IMR-90 (cell line): ENCODE results near the gene MYBPHL. TPM values are rescaled to one million over a fixed set of nuclear protein-coding genes. Genes with fewer than 3 reads are reported as not detected.

ENCODE experiments used
- ATAC-seq: fragments of 200-7000 bp; cut with Tn5 transposase; 2 replicates; pipeline ENCODE4 v1.9.1; 2020; ENCODE audit warnings: low read depth, mild to moderate bottlenecking, moderate library complexity
- BruUV-seq: library from RNA; stranded (reverse); fragments of 400-500 nt; replicated peaks from 2 replicates; lab custom pipeline; 2021; lab: Mats Ljungman, UMichigan
- CTCF ChIA-PET: fragments of 300-600 bp; formaldehyde crosslinking; extraction: SDS; loops from one replicate; lab custom pipeline; 2021; ENCODE audit warnings: antibody characterized with exemption; lab: Yijun Ruan, JAX
- POLR2A ChIA-PET: fragments of 300-600 bp; sonication (Branson Sonifier 250); formaldehyde crosslinking; loops from one replicate; lab custom pipeline; 2022; ENCODE audit warnings: antibody characterized with exemption; ENCODE audit not compliant: unreplicated experiment; lab: Charles Lee
- DNase-seq: peaks from one replicate; pipeline ENCODE4 v3.0.0; 2013
- H2AFZ ChIP-seq: replicated peaks from 2 replicates; pipeline ENCODE3; 2013; ENCODE audit warnings: low read length, mild to moderate bottlenecking; ENCODE audit not compliant: poor library complexity
- H2AK5ac ChIP-seq: 2 replicates; pipeline ENCODE4 v1.6.1; 2013; ENCODE audit warnings: low read depth, low read length, inconsistent platforms
- H2AK9ac ChIP-seq: replicated peaks from 2 replicates; pipeline ENCODE3; 2013; ENCODE audit warnings: mild to moderate bottlenecking, low read depth, low read length, moderate library complexity; ENCODE audit not compliant: poor library complexity
- H2BK120ac ChIP-seq: 2 replicates; pipeline ENCODE4 v1.6.1; 2013; ENCODE audit warnings: low read depth, low read length, inconsistent platforms
- H2BK15ac ChIP-seq: 3 replicates; pipeline ENCODE4 v1.6.1; 2013; ENCODE audit warnings: low read depth, low read length, inconsistent platforms
- H2BK20ac ChIP-seq: 2 replicates; pipeline ENCODE4 v1.6.1; 2013; ENCODE audit warnings: low read depth, mild to moderate bottlenecking, inconsistent platforms, low read length, moderate library complexity
- H2BK5ac ChIP-seq: 2 replicates; pipeline ENCODE4 v1.6.1; 2013; ENCODE audit warnings: mild to moderate bottlenecking, low read depth, low read length, inconsistent platforms; ENCODE audit not compliant: poor library complexity, severe bottlenecking
- H3K14ac ChIP-seq: replicated peaks from 2 replicates; pipeline ENCODE4 v1.6.1; 2013; ENCODE audit warnings: low read depth, low read length, inconsistent platforms
- H3K18ac ChIP-seq: 2 replicates; pipeline ENCODE4 v1.6.1; 2013; ENCODE audit warnings: low read depth, low read length, control low read depth
- H3K23ac ChIP-seq: 2 replicates; pipeline ENCODE4 v1.6.1; 2013; ENCODE audit warnings: low read depth, low read length, inconsistent platforms
- H3K27ac ChIP-seq: 2 replicates; pipeline ENCODE4 v1.5.1; 2013; ENCODE audit warnings: mild to moderate bottlenecking, control low read depth, low read length; ENCODE audit not compliant: insufficient read depth
- H3K27me3 ChIP-seq: 2 replicates; pipeline ENCODE4 v1.6.1; 2013; ENCODE audit warnings: low read length; ENCODE audit not compliant: control insufficient read depth, insufficient read depth
- H3K36me3 ChIP-seq: 2 replicates; pipeline ENCODE4 v1.6.1; 2013; ENCODE audit warnings: low read length, mixed read lengths; ENCODE audit not compliant: control insufficient read depth, insufficient read depth
- H3K4ac ChIP-seq: 2 replicates; pipeline ENCODE4 v1.6.1; 2013; ENCODE audit warnings: low read depth, low read length, inconsistent platforms
- H3K4me1 ChIP-seq: 2 replicates; pipeline ENCODE4 v1.6.1; 2013; ENCODE audit warnings: low read length, mixed read lengths; ENCODE audit not compliant: control insufficient read depth, insufficient read depth
- H3K4me2 ChIP-seq: 2 replicates; pipeline ENCODE4 v1.6.1; 2013; ENCODE audit warnings: low read depth, mild to moderate bottlenecking, control low read depth, low read length, moderate library complexity
- H3K4me3 ChIP-seq: 2 replicates; pipeline ENCODE4 v1.5.1; 2013; ENCODE audit warnings: low read depth, mild to moderate bottlenecking, control low read depth, low read length, moderate library complexity; ENCODE audit not compliant: insufficient read depth
- H3K56ac ChIP-seq: 2 replicates; pipeline ENCODE4 v1.6.1; 2013; ENCODE audit warnings: low read length, inconsistent platforms; ENCODE audit not compliant: insufficient read depth; ENCODE audit errors: extremely low read depth
- H3K79me1 ChIP-seq, 2 experiments: 2 replicates each; pipeline ENCODE4 v1.6.1; 2013; ENCODE audit warnings: low read length in 2 of 2, inconsistent platforms in 1 of 2, low read depth in 1 of 2
- H3K9ac ChIP-seq: 2 replicates; pipeline ENCODE4 v1.6.1; 2013; ENCODE audit warnings: low read depth, low read length, control low read depth
- H3K9me1 ChIP-seq: 2 replicates; pipeline ENCODE4 v1.6.1; 2013; ENCODE audit warnings: low read length, inconsistent platforms; ENCODE audit not compliant: insufficient read depth
- H3K9me3 ChIP-seq: 2 replicates; pipeline ENCODE4 v1.6.1; 2013; ENCODE audit warnings: low read length; ENCODE audit not compliant: control insufficient read depth, insufficient read depth
- H4K20me1 ChIP-seq: 2 replicates; pipeline ENCODE4 v1.6.1; 2013; ENCODE audit warnings: low read length, inconsistent platforms; ENCODE audit not compliant: insufficient read depth
- H4K5ac ChIP-seq: 2 replicates; pipeline ENCODE4 v1.6.1; 2013; ENCODE audit warnings: mild to moderate bottlenecking, low read depth, low read length, control low read depth
- H4K8ac ChIP-seq, 2 experiments: 2 replicates each; pipeline ENCODE4 v1.6.1; 2013; ENCODE audit warnings: low read depth in 2 of 2, low read length in 2 of 2, control low read depth in 1 of 2, inconsistent platforms in 1 of 2
- H4K91ac ChIP-seq: 2 replicates; pipeline ENCODE4 v1.6.1; 2013; ENCODE audit warnings: low read depth, low read length, inconsistent platforms; ENCODE audit not compliant: insufficient read depth
- BHLHE40 ChIP-seq: fragments of 150-350 bp; IDR thresholded peaks from 2 replicates; pipeline ENCODE4 v1.6.1; 2016; ENCODE audit warnings: mild to moderate bottlenecking, low read depth, low read length
- ELK1 ChIP-seq: fragments of 150-350 bp; IDR thresholded peaks from 2 replicates; pipeline ENCODE4 v1.6.1; 2016; ENCODE audit warnings: low read depth, mild to moderate bottlenecking, low read length, moderate library complexity, borderline replicate concordance
- MAFK ChIP-seq: IDR thresholded peaks from 2 replicates; pipeline ENCODE4 v1.6.1; 2012; ENCODE audit warnings: low read depth, low read length, improper control_type of control experiment
- MAZ ChIP-seq: IDR thresholded peaks from 2 replicates; pipeline ENCODE4 v1.6.1; 2012; ENCODE audit warnings: low read depth, mild to moderate bottlenecking, low read length, improper control_type of control experiment, moderate library complexity, borderline replicate concordance
- MXI1 ChIP-seq: IDR thresholded peaks from 2 replicates; pipeline ENCODE4 v1.6.1; 2012; ENCODE audit warnings: low read depth, mild to moderate bottlenecking, low read length, moderate library complexity, borderline replicate concordance
- RCOR1 ChIP-seq: IDR thresholded peaks from 2 replicates; pipeline ENCODE4 v1.6.1; 2012; ENCODE audit warnings: mild to moderate bottlenecking, low read length, improper control_type of control experiment; ENCODE audit not compliant: insufficient replicate concordance
- RFX5 ChIP-seq: IDR thresholded peaks from 2 replicates; pipeline ENCODE4 v1.8.0; 2012; ENCODE audit warnings: low read depth, mild to moderate bottlenecking, low read length, moderate library complexity
- SMC3 ChIP-seq: fragments of 150-350 bp; IDR thresholded peaks from 2 replicates; pipeline ENCODE4 v1.6.1; 2016; ENCODE audit warnings: low read depth, mild to moderate bottlenecking, antibody characterized with exemption, low read length, moderate library complexity
- WGBS, 2 experiments: methylation state at CpG; one replicate each; pipeline versions ENCODE4 v1.1.5 to v1.1.7; 2013; ENCODE audit warnings: missing lambda C conversion rate in 2 of 2; ENCODE audit not compliant: insufficient read length in 1 of 2; ENCODE audit errors: extremely low coverage in 2 of 2; 5-methylcytosine and 5-hydroxymethylcytosine counted together
- dilution Hi-C: fragments of 300-500 bp; cut with HindIII; formaldehyde crosslinking; loops from one replicate; pipeline ENCODE4 v1.14.3; 2018; ENCODE audit warnings: low sequenced_read_pairs; ENCODE audit not compliant: unreplicated experiment
- in situ Hi-C: fragments of 300-500 bp; cut with MboI; formaldehyde crosslinking; loops from 3 replicates; pipeline ENCODE4 v1.14.3; 2019; ENCODE audit warnings: low sequenced_read_pairs, inconsistent platforms, mixed read lengths
- intact Hi-C: fragments of 100-400 bp; cut with micrococcal nuclease; formaldehyde crosslinking; loops from 2 replicates; pipeline ENCODE4 v1.10.0; 2022
- polyA plus RNA-seq, 3 experiments: library from polyadenylated mRNA; depleted of rRNA; stranded (reverse); fragments of >200 nt; gene quantifications; 2 replicates each; pipeline ENCODE4 v1.2.3, GENCODE V29; 2012; ENCODE audit warnings: low replicate concordance in 1 of 3
- total RNA-seq: library from RNA; depleted of rRNA; stranded (reverse); fragments of >200 nt; gene quantifications from 2 replicates; pipeline ENCODE4 v1.2.3, GENCODE V29; 2012
- TF ChIP-seq, protein P1 (sequence below): conservative IDR thresholded peaks from 2 replicates; pipeline ENCODE4 v1.5.1; 2012; ENCODE audit warnings: mild to moderate bottlenecking, low read depth, low read length, improper control_type of control experiment

The MYBPHL gene
- total and polyA plus RNA-seq, 2 of the 4 experiments (the other 2 are of a cell fraction), result 0.07 TPM; not detected in 1

- Histone ChIP-seq H3K23ac (no peak overlapping the region), H2AK9ac (no peak overlapping the region), H2BK15ac (no peak overlapping the region), H2BK5ac (no peak overlapping the region), H3K4ac (no peak overlapping the region), H3K4me1 (no peaks in the 10 kb centered on the region), H3K27ac (no peak overlapping the region), H3K79me1 (no peaks in the 10 kb centered on the region), H4K91ac (no peak overlapping the region), H3K56ac (no peak overlapping the region), H3K4me3 (no peak overlapping the region), H2BK20ac (no peak overlapping the region), H2AFZ (no peak overlapping the region), H3K18ac (no peak overlapping the region), H3K4me2 (no peak overlapping the region), H3K9me1 (peaks cover 6% of the 10 kb centered on the region; the same call in 1 of the 2 replicates), H3K36me3 (peaks cover 43% of the 10 kb centered on the region), H4K8ac (no peak overlapping the region), H2AK5ac (no peak overlapping the region), H4K5ac (no peak overlapping the region), H2BK120ac (no peak overlapping the region), H3K27me3 (no peaks in the 10 kb centered on the region), H3K9ac (no peak overlapping the region), H3K14ac (no peak overlapping the region), H3K9me3 (no peaks in the 10 kb centered on the region), H4K20me1 (no peaks in the 10 kb centered on the region)
- dilution Hi-C loops (no loop called here), in situ Hi-C loops (no loop called here), intact Hi-C loops (no loop called here)
- ChIA-PET POLR2A (no interaction called here), CTCF (no interaction called here)
- TF ChIP-seq BHLHE40 (no peak), SMC3 (no peak), ELK1 (no peak), MXI1 (no peak), RCOR1 (no peak), MAZ (no peak), RFX5 (no peak), MAFK (no peak)
- TF ChIP-seq, protein P1, sequence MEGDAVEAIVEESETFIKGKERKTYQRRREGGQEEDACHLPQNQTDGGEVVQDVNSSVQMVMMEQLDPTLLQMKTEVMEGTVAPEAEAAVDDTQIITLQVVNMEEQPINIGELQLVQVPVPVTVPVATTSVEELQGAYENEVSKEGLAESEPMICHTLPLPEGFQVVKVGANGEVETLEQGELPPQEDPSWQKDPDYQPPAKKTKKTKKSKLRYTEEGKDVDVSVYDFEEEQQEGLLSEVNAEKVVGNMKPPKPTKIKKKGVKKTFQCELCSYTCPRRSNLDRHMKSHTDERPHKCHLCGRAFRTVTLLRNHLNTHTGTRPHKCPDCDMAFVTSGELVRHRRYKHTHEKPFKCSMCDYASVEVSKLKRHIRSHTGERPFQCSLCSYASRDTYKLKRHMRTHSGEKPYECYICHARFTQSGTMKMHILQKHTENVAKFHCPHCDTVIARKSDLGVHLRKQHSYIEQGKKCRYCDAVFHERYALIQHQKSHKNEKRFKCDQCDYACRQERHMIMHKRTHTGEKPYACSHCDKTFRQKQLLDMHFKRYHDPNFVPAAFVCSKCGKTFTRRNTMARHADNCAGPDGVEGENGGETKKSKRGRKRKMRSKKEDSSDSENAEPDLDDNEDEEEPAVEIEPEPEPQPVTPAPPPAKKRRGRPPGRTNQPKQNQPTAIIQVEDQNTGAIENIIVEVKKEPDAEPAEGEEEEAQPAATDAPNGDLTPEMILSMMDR, result no peak
- no peak for ATAC-seq
- no CpG with 5 or more reads among the region's 6 CpGs for WGBS, 2 experiments
- no TSS peak for BruUV-seq
- DNase-seq, result no peak
Measured at GRCh38 chr1:109322974-109323373, 16.2 kb upstream of the MYBPHL start.
